ENCODE measurements around the gene GATD1. TPM values are rescaled to one million over a fixed set of nuclear protein-coding genes. Genes with fewer than 3 reads are reported as not detected.

The GATD1 gene
- total RNA-seq, 1 experiment from 2014 or later = 88.7 TPM

GRCh38 chr11:745428-745827 lies 31.9 kb downstream of the GATD1 start:
- no peak overlapping the region for H3K4me2 ChIP-seq (ENCODE audit: low read length)
- CTCF ChIA-PET = no interaction called here
- H3K4me1 ChIP-seq (ENCODE audit: control insufficient read depth in 1 of 2, insufficient read depth in 2 of 2, low read length in 2 of 2) = peaks cover 26 to 62% of the 10 kb centered on the region in 2 experiments
- H2AFZ ChIP-seq (ENCODE audit: low read depth, low read length, poor library complexity, severe bottlenecking) = no peak overlapping the region
- no peaks in the 10 kb centered on the region for H4K20me1 ChIP-seq (ENCODE audit: insufficient read depth)
- H3K9ac ChIP-seq (ENCODE audit: low read length) = no peak overlapping the region
- peaks cover 32% of the 10 kb centered on the region for H3K79me2 ChIP-seq (ENCODE audit: insufficient read depth, low read length)
- intact Hi-C loops (cut with micrococcal nuclease) = no loop called here
- no peak overlapping the region for H3K27ac ChIP-seq (ENCODE audit: low read depth, low read length)
- H3K9me3 ChIP-seq (ENCODE audit: control insufficient read depth in 1 of 2, insufficient read depth in 1 of 2, low read depth in 1 of 2, low read length in 2 of 2) = no peaks in the 10 kb centered on the region
- no peaks in the 10 kb centered on the region for H3K27me3 ChIP-seq (ENCODE audit: insufficient read depth, low read length)
- H3K36me3 ChIP-seq (ENCODE audit: control insufficient read depth in 1 of 2, insufficient read depth in 2 of 2, low read length in 2 of 2) = no peaks in the 10 kb centered on the region
- DNase-seq (ENCODE audit: low read depth, low spot score) (no peak), ATAC-seq (no peak)
- no TSS peak for BruUV-seq (replicated peaks)
- RAD21 ChIA-PET (ENCODE audit: low non-redundant PET in 1 of 2, low total read pairs in 2 of 2, uncharacterized antibody in 2 of 2, unreplicated experiment in 2 of 2) = no interaction called here
- POLR2A ChIA-PET = no interaction called here
- TF ChIP-seq EGR1 (IDR thresholded peaks at IDR 0.05; ENCODE audit: low read depth) (no peak), YY1 (IDR thresholded peaks at IDR 0.05; ENCODE audit: extremely low read depth, insufficient replicate concordance, low read depth, low read length) (no peak), TCF7L2 (IDR thresholded peaks at IDR 0.05; ENCODE audit: borderline replicate concordance, extremely low read depth, insufficient read depth, insufficient read length) (no peak), EZH2 (IDR thresholded peaks at IDR 0.05) (no peak), POLR2AphosphoS5 (IDR thresholded peaks at IDR 0.05; ENCODE audit: low read depth, low read length) (no peak), SIN3A (IDR thresholded peaks at IDR 0.05; ENCODE audit: low read depth) (no peak), EZH2phosphoT487 (IDR thresholded peaks at IDR 0.05; ENCODE audit: borderline replicate concordance) (no peak), ATF3 (IDR thresholded peaks at IDR 0.05) (no peak), RAD21 (IDR thresholded peaks at IDR 0.05; ENCODE audit: low read depth) (no peak), CEBPB (IDR thresholded peaks at IDR 0.05; ENCODE audit: low read depth) (no peak), SRF (IDR thresholded peaks at IDR 0.05; ENCODE audit: low read depth) (no peak), CTCF (IDR thresholded peaks at IDR 0.05 in 2 of 3, conservative IDR thresholded peaks at IDR 0.05 in 1 of 3; ENCODE audit: borderline replicate concordance in 1 of 3, insufficient read depth in 1 of 3, low read depth in 2 of 3, low read length in 2 of 3) (no peak)
- no peak overlapping the region for H3K4me3 ChIP-seq (replicated peaks in 1 of 2; ENCODE audit: low read depth in 1 of 2, low read length in 2 of 2)
- H3K9me2 ChIP-seq (ENCODE audit: insufficient read depth) = no peaks in the 10 kb centered on the region
